DND-41 (cell line): ENCODE data around the gene USP20.

Experiments
- CTCF ChIP-seq: IDR thresholded peaks from 2 replicates; pipeline ENCODE4 v1.5.1; 2012; ENCODE audit warnings: borderline replicate concordance, low read length, moderate library complexity, mild to moderate bottlenecking; ENCODE audit not compliant: poor library complexity, severe bottlenecking; ENCODE audit errors: extremely low read depth
- EZH2 ChIP-seq: IDR thresholded peaks from 3 replicates; pipeline ENCODE4 v1.6.1; 2012; ENCODE audit warnings: borderline replicate concordance, low read depth, mild to moderate bottlenecking, moderate library complexity, low read length, inconsistent platforms; ENCODE audit not compliant: severe bottlenecking

DNA sequence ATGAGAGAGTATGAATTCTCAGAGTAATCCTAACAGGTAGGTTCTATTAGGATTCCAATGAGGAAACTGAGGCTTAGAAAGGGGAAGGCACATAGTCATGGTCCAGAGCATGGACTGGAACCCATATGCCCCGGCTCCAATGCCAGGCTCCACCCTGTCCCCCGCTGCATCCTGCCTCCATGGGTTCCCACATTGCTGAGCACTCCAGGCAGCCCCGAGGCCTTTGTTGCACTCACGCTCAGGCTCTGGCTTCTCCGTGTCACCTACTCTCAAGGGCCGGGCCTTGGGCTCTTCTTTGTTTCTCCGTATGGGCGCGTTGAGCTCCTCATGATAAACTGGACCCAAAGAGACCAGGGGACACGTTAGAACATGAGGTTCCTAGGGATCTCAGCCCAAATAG, 6.3 kb upstream of the USP20 start:
- TF ChIP-seq CTCF, result no peak
- TF ChIP-seq EZH2, result no peak
